H1 (cell line): ENCODE results near the gene IPO9. TPM values are rescaled to one million over a fixed set of nuclear protein-coding genes. Genes with fewer than 3 reads are reported as not detected.

Source experiments
- CTCF ChIA-PET: fragments of 300-600 bp; sonication (Branson Sonifier 250); formaldehyde crosslinking; loops from one replicate; lab custom pipeline; 2021; ENCODE audit not compliant: partially characterized antibody; lab: Charles Lee
- POLR2A ChIA-PET: fragments of 300-600 bp; sonication (Branson Sonifier 250); formaldehyde crosslinking; loops from one replicate; lab custom pipeline; 2021; ENCODE audit warnings: inconsistent platforms; ENCODE audit not compliant: partially characterized antibody; lab: Charles Lee
- DNase-seq, 2 experiments: peaks; one replicate each; pipeline versions ENCODE4 v3.0.0 to v3.0.0-alpha.2; 2010 to 2022; ENCODE audit warnings: low spot score in 2 of 2, low read depth in 1 of 2, mixed read lengths in 1 of 2
- FAIRE-seq: peaks from 2 replicates; lab custom pipeline; 2011; peaks lifted over from hg19 to GRCh38; lab: Jason Lieb, UNC
- H2AFZ ChIP-seq: 2 replicates; pipeline ENCODE4 v1.8.1; 2012; ENCODE audit warnings: low read length, inconsistent platforms
- H2AK5ac ChIP-seq: 2 replicates; pipeline ENCODE4 v1.6.1; 2013; ENCODE audit warnings: low read depth, low read length
- H2BK120ac ChIP-seq: replicated peaks from 2 replicates; pipeline ENCODE3; 2013; ENCODE audit warnings: low read depth, low read length, inconsistent platforms
- H2BK12ac ChIP-seq: 2 replicates; pipeline ENCODE4 v1.6.1; 2013; ENCODE audit warnings: low read depth, low read length
- H2BK15ac ChIP-seq: 2 replicates; pipeline ENCODE4 v1.6.1; 2013; ENCODE audit warnings: low read length
- H2BK20ac ChIP-seq: 2 replicates; pipeline ENCODE4 v1.6.1; 2013; ENCODE audit warnings: low read length
- H2BK5ac ChIP-seq: 2 replicates; pipeline ENCODE4 v1.6.1; 2013; ENCODE audit warnings: low read depth, low read length
- H3K14ac ChIP-seq: 2 replicates; pipeline ENCODE4 v1.6.1; 2013; ENCODE audit warnings: inconsistent platforms; ENCODE audit not compliant: insufficient read length
- H3K18ac ChIP-seq: 2 replicates; pipeline ENCODE4 v1.6.1; 2013; ENCODE audit warnings: low read length; ENCODE audit errors: extremely low read depth
- H3K23ac ChIP-seq: 2 replicates; pipeline ENCODE4 v1.6.1; 2013; ENCODE audit warnings: inconsistent platforms; ENCODE audit not compliant: insufficient read length
- H3K23me2 ChIP-seq: 2 replicates; pipeline ENCODE4 v1.6.1; 2013; ENCODE audit warnings: low read depth, low read length
- H3K27ac ChIP-seq: 2 replicates; pipeline ENCODE4 v1.6.1; 2011; ENCODE audit warnings: low read depth, low read length, inconsistent platforms
- H3K27me3 ChIP-seq, 4 experiments: replicated peaks in 1 of 4; 1 replicate in 1 of 4; 2 replicates in 3 of 4; pipeline versions ENCODE4 v1.6.1 to v1.8.1; 2011 to 2013; ENCODE audit warnings: low read length in 3 of 4, mild to moderate bottlenecking in 3 of 4, inconsistent platforms in 2 of 4, mixed read lengths in 2 of 4, moderate library complexity in 1 of 4; ENCODE audit not compliant: control insufficient read depth in 3 of 4, insufficient read depth in 3 of 4; ENCODE audit errors: extremely low read depth in 1 of 4
- H3K36me3 ChIP-seq, 4 experiments: 2 replicates each; pipeline versions ENCODE4 v1.6.1 to v1.8.1; 2011 to 2013; ENCODE audit warnings: mild to moderate bottlenecking in 4 of 4, low read length in 3 of 4, moderate library complexity in 2 of 4, control low read depth in 1 of 4, inconsistent platforms in 1 of 4; ENCODE audit not compliant: insufficient read depth in 4 of 4, control insufficient read depth in 2 of 4
- H3K4ac ChIP-seq: replicated peaks from 2 replicates; pipeline ENCODE3; 2013; ENCODE audit warnings: low read length, low read depth, mixed read lengths, inconsistent platforms; ENCODE audit not compliant: insufficient read length
- H3K4me1 ChIP-seq, 4 experiments: replicated peaks in 1 of 4; 1 replicate in 1 of 4; 2 replicates in 3 of 4; pipeline versions ENCODE4 v1.6.1 to v1.8.1; 2011 to 2013; ENCODE audit warnings: low read length in 3 of 4, inconsistent platforms in 2 of 4, mixed read lengths in 1 of 4; ENCODE audit not compliant: insufficient read depth in 4 of 4, control insufficient read depth in 3 of 4
- H3K4me2 ChIP-seq, 2 experiments: 2 replicates each; pipeline versions ENCODE4 v1.6.1 to v1.8.1; 2011 to 2013; ENCODE audit warnings: low read depth in 2 of 2, low read length in 2 of 2, control low read depth in 1 of 2, inconsistent platforms in 1 of 2, mild to moderate bottlenecking in 1 of 2; ENCODE audit not compliant: insufficient read depth in 1 of 2
- H3K4me3 ChIP-seq, 4 experiments: fragments of 200-600, 300-600 bp in 1 of 4; sonication (generic), shearing (Covaris generic), sonication (Bioruptor Twin) in 1 of 4; 2 replicates each; pipeline versions ENCODE4 v1.5.1 to v1.8.1; 2011 to 2016; ENCODE audit warnings: low read length in 4 of 4, low read depth in 3 of 4, control low read depth in 2 of 4, inconsistent platforms in 2 of 4, mild to moderate bottlenecking in 2 of 4, mixed read lengths in 1 of 4, moderate library complexity in 1 of 4; ENCODE audit not compliant: insufficient read depth in 2 of 4; ENCODE audit errors: extremely low read depth in 1 of 4
- H3K56ac ChIP-seq: replicated peaks from 2 replicates; pipeline ENCODE3; 2013; ENCODE audit warnings: low read depth, mild to moderate bottlenecking, mixed read lengths, low read length, inconsistent platforms; ENCODE audit not compliant: insufficient read length
- H3K79me1 ChIP-seq: 2 replicates; pipeline ENCODE4 v1.6.1; 2013; ENCODE audit warnings: low read depth, low read length, control low read depth
- H3K79me2 ChIP-seq, 2 experiments: 2 replicates each; pipeline versions ENCODE4 v1.6.1 to v1.8.1; 2012 to 2013; ENCODE audit warnings: low read length in 2 of 2, mild to moderate bottlenecking in 2 of 2, inconsistent platforms in 1 of 2; ENCODE audit not compliant: insufficient read depth in 2 of 2, control insufficient read depth in 1 of 2
- H3K9ac ChIP-seq, 4 experiments: replicated peaks in 1 of 4; 1 replicate in 1 of 4; 2 replicates in 3 of 4; pipeline versions ENCODE4 v1.6.1 to v1.8.1; 2011 to 2013; ENCODE audit warnings: low read depth in 3 of 4, low read length in 3 of 4, control low read depth in 2 of 4, mild to moderate bottlenecking in 2 of 4, moderate library complexity in 2 of 4, inconsistent platforms in 1 of 4; ENCODE audit errors: extremely low read depth in 1 of 4
- H3K9me3 ChIP-seq, 2 experiments: 2 replicates each; pipeline versions ENCODE4 v1.6.1 to v1.8.1; 2012 to 2013; ENCODE audit warnings: mild to moderate bottlenecking in 2 of 2, moderate library complexity in 2 of 2, control low read depth in 1 of 2, inconsistent platforms in 1 of 2, low read depth in 1 of 2, low read length in 1 of 2, mixed read lengths in 1 of 2; ENCODE audit not compliant: insufficient read depth in 2 of 2
- H4K20me1 ChIP-seq, 2 experiments: replicated peaks in 1 of 2; 2 replicates each; pipeline versions ENCODE3 to v1.8.1; 2011 to 2013; ENCODE audit warnings: inconsistent platforms in 2 of 2, low read length in 2 of 2, mild to moderate bottlenecking in 1 of 2; ENCODE audit not compliant: insufficient read depth in 2 of 2, control insufficient read depth in 1 of 2
- H4K5ac ChIP-seq: 2 replicates; pipeline ENCODE4 v1.6.1; 2013; ENCODE audit warnings: low read length, low read depth, mixed read lengths, inconsistent platforms; ENCODE audit not compliant: insufficient read length
- H4K8ac ChIP-seq: 2 replicates; pipeline ENCODE4 v1.8.0; 2013; ENCODE audit warnings: mild to moderate bottlenecking, moderate library complexity, low read length, inconsistent platforms; ENCODE audit not compliant: insufficient read depth; ENCODE audit errors: extremely low read depth
- H4K91ac ChIP-seq: replicated peaks from 2 replicates; pipeline ENCODE3; 2013; ENCODE audit warnings: low read length, mixed read lengths, inconsistent platforms; ENCODE audit not compliant: insufficient read length
- ASH2L ChIP-seq: fragments of 200-600, 300-600 bp; sonication (generic); IDR thresholded peaks from one replicate; pipeline ENCODE4 v1.7.1; 2017; ENCODE audit warnings: low read length
- CHD2 ChIP-seq: IDR thresholded peaks from 2 replicates; pipeline ENCODE4 v1.6.1; 2012; ENCODE audit warnings: low read length, improper control_type of control experiment
- EZH2 ChIP-seq: fragments of 200-600 bp; sonication (generic); IDR thresholded peaks from 2 replicates; pipeline ENCODE4 v1.7.1; 2012; ENCODE audit warnings: low read depth, mild to moderate bottlenecking, moderate library complexity, low read length, inconsistent platforms; ENCODE audit not compliant: severe bottlenecking
- GTF2F1 ChIP-seq: IDR thresholded peaks from 2 replicates; pipeline ENCODE4 v1.6.1; 2012; ENCODE audit warnings: low read depth, low read length, improper control_type of control experiment, borderline replicate concordance
- POLR2A ChIP-seq, 2 experiments: IDR thresholded peaks; 1 replicate in 1 of 2; 2 replicates in 1 of 2; pipeline ENCODE4 v1.6.1; 2011; ENCODE audit warnings: low read depth in 2 of 2, low read length in 2 of 2, mild to moderate bottlenecking in 2 of 2; ENCODE audit errors: control extremely low read depth in 1 of 2
- SIN3A ChIP-seq, 2 experiments: IDR thresholded peaks in 1 of 2; conservative IDR thresholded peaks in 1 of 2; 2 replicates each; pipeline ENCODE4 v1.6.1; 2011 to 2012; ENCODE audit warnings: low read length in 2 of 2, improper control_type of control experiment in 1 of 2, low read depth in 1 of 2, mild to moderate bottlenecking in 1 of 2
- SIRT6 ChIP-seq: IDR thresholded peaks from one replicate; pipeline ENCODE4 v1.7.1; 2012; ENCODE audit warnings: low read length, inconsistent platforms
- SP4 ChIP-seq: IDR thresholded peaks from 2 replicates; pipeline ENCODE4 v1.6.1; 2012; ENCODE audit warnings: low read length, inconsistent platforms
- SRF ChIP-seq: IDR thresholded peaks from 2 replicates; pipeline ENCODE4 v1.6.1; 2011; ENCODE audit warnings: mild to moderate bottlenecking, low read depth, low read length, moderate library complexity
- SUZ12 ChIP-seq: fragments of 200-600 bp; sonication (generic); IDR thresholded peaks from 2 replicates; pipeline ENCODE4 v1.6.1; 2012; ENCODE audit warnings: mild to moderate bottlenecking, inconsistent platforms, low read length, moderate library complexity, mixed read lengths
- TAF7 ChIP-seq: optimal IDR thresholded peaks from 2 replicates; pipeline ENCODE3; 2011; ENCODE audit warnings: low read depth, mild to moderate bottlenecking, inconsistent platforms, low read length, moderate library complexity, borderline replicate concordance
- YY1 ChIP-seq: IDR thresholded peaks from 2 replicates; pipeline ENCODE4 v1.6.1; 2011; ENCODE audit warnings: low read depth, mild to moderate bottlenecking, low read length
- ZNF274 ChIP-seq: IDR thresholded peaks from 2 replicates; pipeline ENCODE4 v1.7.0; 2012; ENCODE audit warnings: low read length, borderline replicate concordance; ENCODE audit errors: extremely low read depth
- WGBS, 2 experiments: shearing (Covaris generic) in 1 of 2; methylation state at CpG; one replicate each; pipeline versions ENCODE4 v1.1.6 to v1.1.7; 2013 to 2015; ENCODE audit warnings: low lambda C conversion rate in 2 of 2, mixed read lengths in 2 of 2, inconsistent platforms in 1 of 2, low coverage in 1 of 2, missing lambda C conversion rate in 1 of 2; ENCODE audit not compliant: insufficient replicate concordance in 2 of 2, insufficient coverage in 1 of 2, insufficient read length in 1 of 2; ENCODE audit errors: extremely low coverage in 1 of 2, missing lambda C conversion rate in 1 of 2; 5-methylcytosine and 5-hydroxymethylcytosine counted together
- polyA plus RNA-seq, 7 experiments: library from polyadenylated mRNA; depleted of rRNA in 3 of 7; stranded (reverse) in 5 of 7; unstranded in 2 of 7; fragments of >200 nt in 5 of 7; fragments of 200-250 nt in 2 of 7; gene quantifications; 1 replicate in 5 of 7; 2 replicates in 1 of 7; 4 replicates in 1 of 7; pipeline versions ENCODE4 v1.2.1 to v1.2.3, GENCODE V29; 2011 to 2013; ENCODE audit warnings: missing spikeins in 2 of 7, mixed read lengths in 2 of 7
- total RNA-seq: library from RNA; stranded (reverse); fragmentation: NEBNext Ultra II Directional; extraction: Animal tissue kit (Norgen Biotek cat#: 25700); gene quantifications from 2 replicates; pipeline ENCODE4 v1.2.1, GENCODE V29; 2021

Gene IPO9
- total and polyA plus RNA-seq, 2 of the 8 experiments (the other 6 are each of a cell fraction or from before 2014, with no cell fraction given): 61.0 to 122 TPM

- H3K79me2 ChIP-seq: no peaks in the 10 kb centered on the region
- no peaks in the 10 kb centered on the region for H3K27me3 ChIP-seq
- no peak overlapping the region for H3K14ac ChIP-seq
- H3K79me1 ChIP-seq: no peaks in the 10 kb centered on the region
- DNase-seq (no peak), FAIRE-seq (no peak)
- H3K36me3 ChIP-seq: peaks cover 14 to 41% (median 35%) of the 10 kb centered on the region in 4 experiments; a peak in 7 of 8 replicates
- no peak overlapping the region for H2BK12ac ChIP-seq
- no peak overlapping the region for H2BK15ac ChIP-seq
- no peak overlapping the region for H3K9ac ChIP-seq
- no peak overlapping the region for H2BK20ac ChIP-seq
- H3K4me2 ChIP-seq: no peak overlapping the region
- no peak overlapping the region for H2BK5ac ChIP-seq
- H3K27ac ChIP-seq: no peak overlapping the region
- H3K9me3 ChIP-seq: peaks cover 0 to 5% of the 10 kb centered on the region in 2 experiments; a peak in 2 of 4 replicates
- ChIA-PET POLR2A (no interaction called here), CTCF (interaction anchor here (0.7 to 19.1 kb wide), 8 partner anchors 8 to 299 kb away, joined by 3 to 823 read pairs (median 3); no protein-coding TSS in a partner anchor)
- no peaks in the 10 kb centered on the region for H3K23me2 ChIP-seq
- H3K4me3 ChIP-seq: no peak overlapping the region
- H3K56ac ChIP-seq: no peak overlapping the region
- H3K4ac ChIP-seq: no peak overlapping the region
- H4K5ac ChIP-seq: no peak overlapping the region
- no peak overlapping the region for H4K91ac ChIP-seq
- no peaks in the 10 kb centered on the region for H3K4me1 ChIP-seq
- no peak overlapping the region for H3K18ac ChIP-seq
- no peak overlapping the region for H3K23ac ChIP-seq
- WGBS, 2 experiments: 96% methylated on average over 6 of the region's 6 CpGs; no CpG with 5 or more reads in 1 of the 2 experiments
- H2AFZ ChIP-seq: no peak overlapping the region
- H4K20me1 ChIP-seq: no peaks in the 10 kb centered on the region
- H4K8ac ChIP-seq: no peak overlapping the region
- no peak overlapping the region for H2BK120ac ChIP-seq
- H2AK5ac ChIP-seq: no peak overlapping the region
- TF ChIP-seq ASH2L: no peak
- TF ChIP-seq ZNF274: no peak
- TF ChIP-seq SIN3A (conservative IDR thresholded peaks at IDR 0.05 in 1 of 2, IDR thresholded peaks at IDR 0.05 in 1 of 2; ENCODE audit: low read depth in 1 of 2, low read length in 2 of 2): no peak
- TF ChIP-seq SIRT6: no peak
- TF ChIP-seq CHD2: no peak
- no peak for TF ChIP-seq EZH2
- no peak for TF ChIP-seq SRF
- no peak for TF ChIP-seq SP4
- TF ChIP-seq POLR2A (IDR thresholded peaks at IDR 0.05; ENCODE audit: control extremely low read depth in 1 of 2, low read depth in 2 of 2, low read length in 2 of 2): no peak
- no peak for TF ChIP-seq GTF2F1
- no peak for TF ChIP-seq YY1
- TF ChIP-seq TAF7: no peak
- TF ChIP-seq SUZ12: no peak
Observed at GRCh38 chr1:201780952-201781351, 48.0 kb upstream of the IPO9 start.
